ENCODE results near the gene NUTF2.

GRCh38 chr16:67893743-67894399, 47.1 kb downstream of the NUTF2 start:
- TF ChIP-seq, protein P1, sequence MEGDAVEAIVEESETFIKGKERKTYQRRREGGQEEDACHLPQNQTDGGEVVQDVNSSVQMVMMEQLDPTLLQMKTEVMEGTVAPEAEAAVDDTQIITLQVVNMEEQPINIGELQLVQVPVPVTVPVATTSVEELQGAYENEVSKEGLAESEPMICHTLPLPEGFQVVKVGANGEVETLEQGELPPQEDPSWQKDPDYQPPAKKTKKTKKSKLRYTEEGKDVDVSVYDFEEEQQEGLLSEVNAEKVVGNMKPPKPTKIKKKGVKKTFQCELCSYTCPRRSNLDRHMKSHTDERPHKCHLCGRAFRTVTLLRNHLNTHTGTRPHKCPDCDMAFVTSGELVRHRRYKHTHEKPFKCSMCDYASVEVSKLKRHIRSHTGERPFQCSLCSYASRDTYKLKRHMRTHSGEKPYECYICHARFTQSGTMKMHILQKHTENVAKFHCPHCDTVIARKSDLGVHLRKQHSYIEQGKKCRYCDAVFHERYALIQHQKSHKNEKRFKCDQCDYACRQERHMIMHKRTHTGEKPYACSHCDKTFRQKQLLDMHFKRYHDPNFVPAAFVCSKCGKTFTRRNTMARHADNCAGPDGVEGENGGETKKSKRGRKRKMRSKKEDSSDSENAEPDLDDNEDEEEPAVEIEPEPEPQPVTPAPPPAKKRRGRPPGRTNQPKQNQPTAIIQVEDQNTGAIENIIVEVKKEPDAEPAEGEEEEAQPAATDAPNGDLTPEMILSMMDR (IDR thresholded peaks at IDR 0.05; ENCODE audit: low read depth, low read length, poor library complexity, severe bottlenecking), result no peak
- TF ChIP-seq EZH2phosphoT487 (IDR thresholded peaks at IDR 0.05; ENCODE audit: borderline replicate concordance, low read length), result no peak
